K562 (cell line): ENCODE measurements around the gene C1R. TPM values are rescaled to one million over a fixed set of nuclear protein-coding genes. Genes with fewer than 3 reads are reported as not detected.

ENCODE experiments used
- ATAC-seq: fragments of 200-7000 bp; cut with Tn5 transposase; 3 replicates; pipeline ENCODE4 v1.9.1; 2020; ENCODE audit warnings: moderate library complexity
- BruUV-seq: library from RNA; stranded (reverse); fragments of 400-500 nt; replicated peaks from 2 replicates; lab custom pipeline; 2021; lab: Mats Ljungman, UMichigan
- CTCF ChIA-PET: fragments of 300-600 bp; formaldehyde crosslinking; extraction: SDS; loops from one replicate; lab custom pipeline; 2021; ENCODE audit warnings: low intra/inter-chr PET ratio; lab: Yijun Ruan, JAX
- POLR2A ChIA-PET: fragments of 300-600, 350-650 bp; sonication (Branson Sonifier 250); formaldehyde crosslinking; extraction: SDS; loops from one replicate; lab custom pipeline; 2021; ENCODE audit warnings: antibody characterized with exemption, inconsistent platforms; lab: Yijun Ruan, JAX
- DNase-seq, 4 experiments: peaks; one replicate each; pipeline versions ENCODE4 v3.0.0 to v3.0.0-alpha.2; 2011 to 2018; ENCODE audit warnings: low spot score in 3 of 4, mixed read lengths in 3 of 4; ENCODE audit errors: extremely low read depth in 1 of 4
- FAIRE-seq: peaks from 2 replicates; lab custom pipeline; 2011; peaks lifted over from hg19 to GRCh38; lab: Jason Lieb, UNC
- H2AFZ ChIP-seq: 2 replicates; pipeline ENCODE4 v1.6.0; 2011; ENCODE audit warnings: low read depth, low read length, control low read depth, inconsistent platforms
- H3K27ac ChIP-seq: fragments of 200-600 bp; 3 replicates; pipeline ENCODE4 v1.8.0; 2011; ENCODE audit warnings: low read depth, mild to moderate bottlenecking, control low read depth, inconsistent platforms, low read length, moderate library complexity, mixed read lengths; ENCODE audit errors: extremely low read depth
- H3K27me3 ChIP-seq, 2 experiments: fragments of 300-600 bp in 1 of 2; 2 replicates in 1 of 2; 3 replicates in 1 of 2; pipeline versions ENCODE4 v1.6.0 to v1.8.0; 2011; ENCODE audit warnings: inconsistent platforms in 2 of 2, low read length in 2 of 2, mild to moderate bottlenecking in 1 of 2, mixed read lengths in 1 of 2, moderate library complexity in 1 of 2; ENCODE audit not compliant: control insufficient read depth in 2 of 2, insufficient read depth in 2 of 2
- H3K36me3 ChIP-seq: fragments of 300-600 bp; 3 replicates; pipeline ENCODE4 v1.8.0; 2011; ENCODE audit warnings: mild to moderate bottlenecking, low read length, inconsistent platforms; ENCODE audit not compliant: control insufficient read depth, insufficient read depth
- H3K4me1 ChIP-seq, 2 experiments: fragments of 200-600 bp in 1 of 2; replicated peaks in 1 of 2; 2 replicates in 1 of 2; 3 replicates in 1 of 2; pipeline versions ENCODE4 v1.5.1 to v1.8.0; 2011; ENCODE audit warnings: inconsistent platforms in 2 of 2, low read length in 2 of 2, mild to moderate bottlenecking in 1 of 2, mixed read lengths in 1 of 2, moderate library complexity in 1 of 2; ENCODE audit not compliant: control insufficient read depth in 2 of 2, insufficient read depth in 2 of 2
- H3K4me2 ChIP-seq: 2 replicates; pipeline ENCODE4 v1.6.1; 2011; ENCODE audit warnings: low read length, control low read depth, inconsistent platforms, mixed read lengths; ENCODE audit not compliant: insufficient read depth
- H3K4me3 ChIP-seq: fragments of 200-600 bp; sonication (generic), shearing (Covaris generic); 2 replicates; pipeline ENCODE4 v1.5.1; 2016; ENCODE audit warnings: control low read depth, inconsistent platforms
- H3K79me2 ChIP-seq: fragments of 200-600 bp; 3 replicates; pipeline ENCODE4 v1.8.0; 2011; ENCODE audit warnings: low read length, inconsistent platforms; ENCODE audit not compliant: control insufficient read depth, insufficient read depth
- H3K9ac ChIP-seq, 2 experiments: 2 replicates each; pipeline versions ENCODE4 v1.6.0 to v1.6.1; 2011; ENCODE audit warnings: low read depth in 2 of 2, low read length in 2 of 2, control low read depth in 1 of 2, inconsistent platforms in 1 of 2, mild to moderate bottlenecking in 1 of 2, mixed read lengths in 1 of 2; ENCODE audit not compliant: insufficient read depth in 1 of 2
- H3K9me1 ChIP-seq: one replicate; pipeline ENCODE4 v1.6.0; 2011; ENCODE audit warnings: inconsistent platforms, mild to moderate bottlenecking, low read length, moderate library complexity; ENCODE audit not compliant: control insufficient read depth, insufficient read depth
- H3K9me3 ChIP-seq: replicated peaks from 2 replicates; pipeline ENCODE4 v1.5.1; 2011; ENCODE audit warnings: low read depth, low read length, inconsistent platforms; ENCODE audit not compliant: control insufficient read depth, insufficient read depth
- H4K20me1 ChIP-seq: replicated peaks from 2 replicates; pipeline ENCODE4 v1.6.1; 2011; ENCODE audit warnings: low read length, inconsistent platforms, mixed read lengths; ENCODE audit not compliant: control insufficient read depth, insufficient read depth
- MYNN ChIP-seq, 2 experiments: sonication (generic); formaldehyde crosslinking in 1 of 2; IDR thresholded peaks; 2 replicates each; pipeline versions ENCODE4 v1.5.0 to v1.6.1; 2016 to 2020; ENCODE audit warnings: antibody characterized with exemption in 1 of 2, missing genetic modification reagents in 1 of 2
- NRF1 ChIP-seq, 2 experiments: fragments of 450-650 bp; IDR thresholded peaks in 1 of 2; conservative IDR thresholded peaks in 1 of 2; 2 replicates each; pipeline ENCODE4 v1.6.1; 2014; ENCODE audit warnings: mild to moderate bottlenecking in 2 of 2
- WGBS: fragments of 100-300 bp; shearing (Covaris generic); methylation state at CpG from one replicate; pipeline ENCODE4 v1.1.6; 2016; ENCODE audit warnings: low coverage, mixed read lengths; ENCODE audit not compliant: insufficient coverage; ENCODE audit errors: missing lambda C conversion rate; 5-methylcytosine and 5-hydroxymethylcytosine counted together
- in situ Hi-C: fragments of 300-500 bp; cut with MboI; formaldehyde crosslinking; loops from 4 replicates; pipeline ENCODE4 v1.15.0; 2018; ENCODE audit warnings: inconsistent platforms, mixed read lengths
- intact Hi-C: fragments of 100-400 bp; cut with micrococcal nuclease; formaldehyde crosslinking; loops from 2 replicates; pipeline ENCODE4 v1.14.2; 2022
- polyA plus RNA-seq, 8 experiments: library from polyadenylated mRNA; depleted of rRNA in 4 of 8; stranded (reverse) in 5 of 8; unstranded in 3 of 8; fragments of >200 nt; fragmentation: Nextera tagmentation in 2 of 8; fragmentation: Illumina TruSeq in 1 of 8; extraction: Ambion mirVana in 2 of 8; extraction: Trizol in 1 of 8; gene quantifications; 2 replicates each; pipeline versions ENCODE4 v1.2.1 to v1.2.3, GENCODE V29; 2011 to 2014; ENCODE audit warnings: inconsistent platforms in 1 of 8, missing spikeins in 1 of 8
- total RNA-seq, 7 experiments: library from RNA; depleted of rRNA in 6 of 7; stranded (reverse); fragments of >200 nt in 6 of 7; fragmentation: Illumina TruSeq in 2 of 7; extraction: Trizol in 2 of 7; gene quantifications; 2 replicates each; pipeline versions ENCODE4 v1.2.1 to v1.2.3, GENCODE V29; 2011 to 2021; ENCODE audit warnings: low replicate concordance in 1 of 7
- TF ChIP-seq, protein P1 (sequence below): fragments of 450-650 bp; IDR thresholded peaks from 2 replicates; pipeline ENCODE4 v1.6.1; 2016; ENCODE audit warnings: low read depth, mild to moderate bottlenecking, moderate library complexity

The C1R gene
- total and polyA plus RNA-seq, 9 of the 15 experiments (the other 6 are each of a cell fraction or from before 2014, with no cell fraction given): 0.07 to 1.0 (median 0.33) TPM; not detected in 1

DNA sequence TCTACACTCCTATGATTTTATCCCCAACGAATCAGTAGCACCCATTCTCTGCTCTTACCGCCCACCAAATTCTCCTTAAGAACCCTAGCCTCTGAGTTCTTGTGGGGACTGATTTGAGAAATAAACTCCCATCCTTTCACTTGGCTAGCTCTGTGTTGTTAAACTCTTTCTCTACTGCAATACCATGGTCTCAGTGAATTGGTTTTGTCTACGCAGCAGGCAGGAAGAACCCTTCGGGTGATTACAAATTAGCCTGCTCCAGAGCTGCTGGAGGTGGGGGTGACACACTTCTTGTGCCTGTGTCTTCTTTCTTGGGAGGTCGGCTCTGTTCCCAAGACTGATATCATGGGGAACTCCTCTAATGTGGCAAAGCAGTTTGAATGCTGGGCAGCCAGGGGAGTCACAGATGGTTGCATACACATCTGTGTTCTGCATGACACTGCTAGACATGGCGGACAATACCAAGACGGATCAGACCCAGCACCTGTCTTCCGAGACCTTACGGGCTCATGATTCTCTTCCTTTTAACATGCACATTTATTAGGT is 33.3 kb downstream of the C1R start:
- WGBS: 59% methylated on average over 9 of the region's 9 CpGs
- H3K9me1 ChIP-seq: no peaks in the 10 kb centered on the region
- CTCF ChIA-PET: no interaction called here
- no peak for TF ChIP-seq MYNN (IDR thresholded peaks at IDR 0.05)
- no peak for TF ChIP-seq MYNN (CRISPR knock-in tag; IDR thresholded peaks at IDR 0.05)
- TF ChIP-seq, protein P1, sequence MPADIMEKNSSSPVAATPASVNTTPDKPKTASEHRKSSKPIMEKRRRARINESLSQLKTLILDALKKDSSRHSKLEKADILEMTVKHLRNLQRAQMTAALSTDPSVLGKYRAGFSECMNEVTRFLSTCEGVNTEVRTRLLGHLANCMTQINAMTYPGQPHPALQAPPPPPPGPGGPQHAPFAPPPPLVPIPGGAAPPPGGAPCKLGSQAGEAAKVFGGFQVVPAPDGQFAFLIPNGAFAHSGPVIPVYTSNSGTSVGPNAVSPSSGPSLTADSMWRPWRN: peak; percentile 2; the same call in 1 of the 2 replicates
- TF ChIP-seq NRF1 (conservative IDR thresholded peaks at IDR 0.05 in 1 of 2, IDR thresholded peaks at IDR 0.05 in 1 of 2): 0 out of 4 replicates have a peak, but pooled peaks of 1 of the 2 experiments have one; percentile 5
- H3K9me3 ChIP-seq: no peaks in the 10 kb centered on the region
- no peaks in the 10 kb centered on the region for H3K27me3 ChIP-seq
- 0 out of 2 replicates have a peak overlapping the region, but pooled peaks have one; percentile 12 for H2AFZ ChIP-seq
- no TSS peak for BruUV-seq
- no peaks in the 10 kb centered on the region for H3K36me3 ChIP-seq
- intact Hi-C loops (no loop called here), in situ Hi-C loops (no loop called here)
- H3K4me3 ChIP-seq: no peak overlapping the region
- peaks cover 11 to 18% of the 10 kb centered on the region in 2 experiments; a peak in 3 of 5 replicates for H3K4me1 ChIP-seq
- no peak for DNase-seq
- FAIRE-seq: no peak
- H3K27ac ChIP-seq: no peak overlapping the region
- no peaks in the 10 kb centered on the region for H3K79me2 ChIP-seq
- POLR2A ChIA-PET: interaction anchor here (0.6 to 1.2 kb wide), 5 partner anchors 8 to 64 kb away, joined by 3 to 4 read pairs (median 3); no protein-coding TSS in a partner anchor
- peak; percentile 25; the same call in 2 of the 3 replicates for ATAC-seq
- no peak overlapping the region for H3K9ac ChIP-seq
- H3K4me2 ChIP-seq: no peak overlapping the region; the same call in 1 of the 2 replicates
- H4K20me1 ChIP-seq: no peaks in the 10 kb centered on the region
